GM21423 (cell line): ENCODE data around the gene ANP32E.

ENCODE experiments used
- ATAC-seq: cut with Tn5 transposase; IDR thresholded peaks from one replicate; pipeline ENCODE4 v1.9.1; 2021; ENCODE audit warnings: mild to moderate bottlenecking, moderate library complexity; ENCODE audit not compliant: unreplicated experiment

The ANP32E gene

DNA sequence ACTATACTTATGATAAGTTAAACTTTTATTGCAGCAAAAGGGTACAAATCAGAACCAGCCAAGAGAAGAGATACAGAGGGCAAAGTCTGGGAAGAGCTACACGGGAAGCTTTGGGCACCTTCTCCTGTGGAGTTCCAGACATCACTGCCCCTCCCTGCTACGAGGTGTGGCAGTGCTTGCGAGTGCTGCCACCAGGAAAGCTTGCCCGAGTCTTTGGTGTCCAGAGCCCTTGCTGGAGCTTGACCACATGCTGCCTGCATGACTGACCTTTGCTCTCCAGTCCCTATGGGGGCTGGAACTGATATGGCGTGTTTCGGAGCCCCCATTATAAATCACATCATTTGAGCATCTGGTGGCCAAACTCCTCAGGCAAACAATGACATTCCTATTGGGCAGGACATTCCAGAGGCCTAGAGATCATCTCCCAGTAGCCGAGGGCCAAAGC is 62.7 kb downstream of the ANP32E start:
- no peak for ATAC-seq

- no peak for ATAC-seq
These were observed 64.1 kb downstream of the ANP32E start for GRCh38 chr1:150171801-150172200.

- ATAC-seq: no peak
These were observed 66.8 kb downstream of the ANP32E start for GRCh38 chr1:150168960-150169601.
